Measurements from ENCODE around the gene SFXN4.
"Not testable (repeated sequence)": the region's sequence is repeated elsewhere in the genome, so short reads cannot be mapped to it uniquely, and the experiment has no call there.

Gene SFXN4

GRCh38 chr10:119139464-119140067 lies 25.9 kb downstream of the SFXN4 start:
- DNase-seq, result no peak

GRCh38 chr10:119138346-119139306 lies 26.9 kb downstream of the SFXN4 start:
- no peak for DNase-seq

DNA sequence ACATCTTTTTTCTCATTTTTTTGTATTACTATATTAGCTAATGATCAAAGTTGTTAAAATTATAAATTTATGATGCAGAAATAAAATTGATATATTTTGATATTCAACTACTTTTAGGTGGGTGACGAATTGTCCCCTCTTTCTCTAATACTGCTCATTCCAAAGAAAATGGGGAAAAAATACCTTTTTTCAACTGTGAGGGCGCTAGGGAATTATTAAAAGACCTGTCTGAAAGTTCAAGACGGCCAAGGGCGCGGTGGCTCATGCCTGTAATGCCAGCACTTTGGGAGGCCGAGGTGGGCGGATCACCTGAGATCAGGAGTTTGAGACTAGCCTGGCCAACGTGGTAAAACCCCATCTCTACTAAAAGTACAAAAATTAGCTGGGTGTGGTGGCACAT lies 27.6 kb downstream of the SFXN4 start:
- not testable (repeated sequence) for DNase-seq

DNA sequence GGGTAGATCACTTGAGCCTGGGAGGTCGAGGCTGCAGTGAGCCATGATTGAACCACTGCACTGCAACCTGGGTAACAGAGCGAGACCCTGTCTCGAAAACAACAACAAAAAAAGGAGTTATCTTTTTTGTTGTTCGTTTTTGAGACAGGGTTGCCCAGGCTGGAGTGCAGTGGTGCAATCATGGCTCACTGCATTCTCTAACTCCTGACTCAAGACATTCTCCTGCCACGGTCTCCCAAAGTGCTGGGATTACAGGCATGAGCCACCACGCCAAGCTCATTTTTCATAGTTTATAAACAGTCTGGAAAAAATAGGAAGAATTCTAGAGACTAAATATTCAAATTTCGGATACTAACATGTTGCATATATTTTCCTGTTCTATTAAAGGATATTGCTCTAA lies 29.4 kb downstream of the SFXN4 start:
- DNase-seq, result no peak

DNA sequence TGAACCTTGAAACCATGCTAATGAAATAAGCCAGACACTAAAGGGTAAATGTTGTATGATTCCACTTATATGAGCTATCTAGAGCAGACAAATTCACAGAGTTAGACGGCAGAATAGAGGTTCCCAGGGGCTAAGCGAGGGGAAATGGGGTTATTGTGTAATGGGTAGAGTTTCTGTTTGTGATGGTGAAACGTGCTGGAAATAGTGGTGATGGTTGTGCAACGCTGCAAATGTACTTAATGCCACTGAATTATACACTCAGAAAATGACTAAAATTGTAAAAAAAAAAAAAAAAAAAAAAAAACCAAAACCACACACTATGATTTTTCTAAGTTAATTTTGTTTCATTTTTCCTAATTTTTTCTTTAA lies 30.0 kb downstream of the SFXN4 start:
- no peak for DNase-seq

GRCh38 chr10:119133949-119134348 lies 31.6 kb downstream of the SFXN4 start:
- no peak for DNase-seq

DNA sequence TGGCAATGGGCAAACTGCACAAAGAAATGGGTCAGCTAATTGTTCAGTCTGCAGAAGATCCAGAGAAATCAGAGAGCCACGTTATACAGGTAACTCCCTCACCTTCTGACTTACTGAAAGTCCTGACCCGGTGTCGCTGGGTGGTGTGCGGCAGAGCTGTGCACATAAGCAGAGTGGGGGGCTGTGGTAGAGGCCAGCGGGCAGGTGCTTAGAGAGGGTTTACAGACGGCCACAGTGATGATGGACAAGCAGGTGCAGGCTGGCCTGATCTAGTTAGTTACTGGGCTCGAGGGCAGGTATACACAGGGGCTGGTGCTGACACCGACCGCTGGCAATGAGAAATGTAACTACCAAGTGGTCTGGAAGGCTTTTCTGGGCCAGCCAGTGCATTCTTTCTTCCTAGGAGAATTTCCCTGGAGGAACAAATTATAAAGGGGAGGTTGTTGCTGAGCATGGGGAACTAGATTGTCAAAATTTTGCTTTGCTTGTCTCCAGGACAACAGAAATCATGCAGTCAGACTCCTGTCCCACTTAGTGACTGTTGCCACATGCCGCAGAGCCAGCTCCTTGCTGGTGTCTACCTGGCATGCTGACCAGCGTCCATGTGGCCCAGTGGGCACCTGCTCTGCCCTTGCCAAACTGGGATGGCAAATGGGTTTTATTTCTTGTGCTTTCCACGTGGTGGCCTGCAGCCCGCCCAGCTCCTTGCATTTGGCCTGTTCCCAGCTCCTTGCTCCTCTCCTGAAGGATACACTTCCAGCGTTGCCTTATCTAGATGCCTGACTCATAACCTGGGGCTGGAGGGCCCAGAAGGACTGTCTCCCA lies 32.8 kb downstream of the SFXN4 start:
- no peak for DNase-seq

- no peak for DNase-seq
These were observed 33.8 kb downstream of the SFXN4 start for GRCh38 chr10:119131512-119132240.

- no peak for DNase-seq
These were observed 35.8 kb downstream of the SFXN4 start for GRCh38 chr10:119129721-119130120.

DNA sequence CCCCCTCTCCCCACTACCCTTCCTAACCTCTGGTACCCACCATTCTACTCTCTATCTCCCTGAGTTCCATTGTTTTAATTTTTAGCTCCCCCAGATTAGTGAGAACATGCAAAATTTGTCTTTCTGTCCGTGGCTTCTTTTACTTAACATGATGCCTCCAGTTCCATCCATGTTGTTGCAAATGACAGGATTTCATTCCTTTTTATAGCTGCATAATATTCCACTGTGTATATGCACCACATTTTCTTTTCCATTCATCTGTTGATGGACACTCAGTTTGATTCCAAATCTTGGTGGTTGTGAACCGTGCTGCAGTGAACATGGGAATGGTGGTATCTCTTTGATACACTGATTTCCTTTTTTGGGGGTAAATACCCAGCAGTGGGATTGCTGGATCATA lies 39.6 kb downstream of the SFXN4 start:
- DNase-seq, result no peak

GRCh38 chr10:119120875-119121274 lies 44.6 kb downstream of the SFXN4 start:
- DNase-seq, result no peak

- no peak for DNase-seq
These were observed 45.1 kb downstream of the SFXN4 start for GRCh38 chr10:119120413-119120867.

- no peak for DNase-seq
These were observed 46.1 kb downstream of the SFXN4 start for GRCh38 chr10:119119400-119119799.

DNA sequence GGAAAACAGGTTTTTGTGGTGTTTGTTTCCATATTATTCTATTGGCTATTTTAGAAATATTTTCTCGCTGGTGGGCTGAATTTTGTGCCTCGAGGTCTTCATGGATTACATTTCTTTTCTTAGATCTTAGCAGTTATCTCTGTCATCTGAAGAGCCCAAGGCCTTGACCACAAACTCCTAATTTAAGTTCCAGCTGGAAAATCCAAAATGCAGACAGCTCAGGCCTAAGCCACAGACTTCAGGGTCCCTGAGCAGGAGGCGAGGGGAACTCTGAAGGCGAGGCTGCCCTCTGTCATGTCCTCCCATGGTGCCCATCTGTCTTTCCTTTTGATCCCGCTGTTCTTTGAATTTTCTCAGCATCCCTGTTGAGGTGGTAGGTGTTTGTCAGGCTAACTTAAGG lies 47.3 kb downstream of the SFXN4 start:
- DNase-seq, result no peak

- no peak for DNase-seq
These were observed 49.1 kb downstream of the SFXN4 start for GRCh38 chr10:119116326-119116951.

GRCh38 chr10:119115926-119116325 lies 49.6 kb downstream of the SFXN4 start:
- no peak for DNase-seq

GRCh38 chr10:119113751-119114732 lies 51.5 kb downstream of the SFXN4 start:
- no peak for DNase-seq

- no peak for DNase-seq
These were observed 53.5 kb downstream of the SFXN4 start for GRCh38 chr10:119112056-119112455.

DNA sequence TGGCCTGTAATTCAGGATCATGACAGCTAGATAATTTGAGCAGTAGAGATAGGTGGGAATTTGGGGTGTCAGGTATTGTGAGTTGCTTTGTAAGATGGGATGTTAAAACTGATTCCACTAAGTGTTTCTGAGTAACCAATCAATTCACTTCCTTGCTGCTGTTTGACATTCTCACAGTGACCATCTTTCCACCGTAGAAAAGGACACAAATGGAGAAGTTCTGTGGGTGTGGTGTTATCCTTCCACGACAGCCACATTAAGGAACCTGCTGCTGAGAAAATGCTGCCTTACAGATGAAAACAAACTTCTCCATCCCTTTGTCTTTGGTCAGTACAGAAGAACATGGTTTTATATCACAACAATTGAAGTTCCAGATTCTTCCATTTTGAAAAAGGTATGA lies 57.7 kb downstream of the SFXN4 start:
- not testable (repeated sequence) for DNase-seq

DNA sequence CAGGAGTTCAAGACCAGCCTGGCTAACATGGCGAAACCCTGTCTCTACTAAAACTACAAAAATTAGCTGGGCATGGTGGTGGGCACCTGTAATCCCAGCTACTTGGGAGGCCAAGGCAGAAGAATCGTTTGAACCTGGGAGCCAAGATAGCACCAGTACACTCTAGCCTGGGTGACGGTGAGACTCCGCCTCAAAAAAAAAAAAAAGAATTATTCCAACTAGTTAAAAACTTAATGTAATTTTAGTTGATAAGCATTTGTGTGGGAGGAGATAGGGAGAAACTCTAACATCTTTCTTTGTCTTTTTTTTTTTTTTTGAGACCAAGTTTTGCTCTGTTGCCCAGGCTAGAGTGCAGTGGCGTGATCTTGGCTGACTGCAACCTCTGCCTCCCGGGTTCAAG lies 58.4 kb downstream of the SFXN4 start:
- not testable (repeated sequence) for DNase-seq

DNA sequence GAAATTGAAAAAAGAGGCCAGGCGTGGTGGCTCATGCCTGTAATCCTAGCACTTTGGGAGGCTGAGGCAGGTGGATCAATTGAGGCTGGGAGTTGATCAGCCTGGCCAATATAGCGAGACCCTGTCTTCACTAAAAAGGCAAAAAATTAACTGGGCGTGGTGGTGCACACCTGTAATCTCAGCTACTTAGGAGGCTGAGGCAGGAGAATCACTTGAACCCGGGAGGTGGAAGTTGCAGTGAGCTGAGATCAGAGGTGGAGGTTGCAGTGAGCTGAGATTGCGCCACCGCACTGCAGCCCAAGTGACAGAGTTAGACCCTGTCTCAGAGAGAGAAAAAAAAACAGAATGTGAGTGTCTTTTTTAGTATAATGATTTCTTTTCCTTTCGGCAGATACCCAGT lies 59.6 kb downstream of the SFXN4 start:
- not testable (repeated sequence) for DNase-seq
